ENCODE results near the gene PALM2AKAP2.

The PALM2AKAP2 gene

DNA sequence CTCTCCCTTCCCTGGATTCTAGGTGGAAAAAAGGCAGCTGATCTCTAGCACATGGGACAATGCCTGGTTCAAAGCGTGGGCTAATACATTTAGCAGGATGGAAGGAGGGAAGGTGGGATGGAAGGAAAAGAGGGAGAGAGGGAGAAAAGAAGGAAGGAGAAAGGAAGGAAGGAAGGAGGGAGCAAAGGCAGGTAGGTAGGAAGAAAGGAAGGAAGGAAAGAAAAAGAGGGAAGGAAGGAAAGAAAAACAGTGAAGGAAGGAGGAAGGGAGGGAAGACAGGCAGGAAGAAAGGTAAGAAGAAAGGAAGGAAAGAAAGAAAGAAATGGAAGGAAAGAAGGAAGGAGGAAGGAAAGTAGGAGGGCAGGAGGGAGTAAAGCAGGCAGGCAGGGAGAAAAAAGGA lies 12.2 kb upstream of the PALM2AKAP2 start:
- peaks cover 4% of the 10 kb centered on the region; the same call in 1 of the 2 replicates for H4K20me1 ChIP-seq (ENCODE audit: insufficient read depth, low read length)
- H3K27ac ChIP-seq (ENCODE audit: low read depth, low read length, poor library complexity, severe bottlenecking), result no peak overlapping the region
- no peaks in the 10 kb centered on the region for H3K79me2 ChIP-seq (ENCODE audit: insufficient read depth, low read length)
- TF ChIP-seq, protein P1, sequence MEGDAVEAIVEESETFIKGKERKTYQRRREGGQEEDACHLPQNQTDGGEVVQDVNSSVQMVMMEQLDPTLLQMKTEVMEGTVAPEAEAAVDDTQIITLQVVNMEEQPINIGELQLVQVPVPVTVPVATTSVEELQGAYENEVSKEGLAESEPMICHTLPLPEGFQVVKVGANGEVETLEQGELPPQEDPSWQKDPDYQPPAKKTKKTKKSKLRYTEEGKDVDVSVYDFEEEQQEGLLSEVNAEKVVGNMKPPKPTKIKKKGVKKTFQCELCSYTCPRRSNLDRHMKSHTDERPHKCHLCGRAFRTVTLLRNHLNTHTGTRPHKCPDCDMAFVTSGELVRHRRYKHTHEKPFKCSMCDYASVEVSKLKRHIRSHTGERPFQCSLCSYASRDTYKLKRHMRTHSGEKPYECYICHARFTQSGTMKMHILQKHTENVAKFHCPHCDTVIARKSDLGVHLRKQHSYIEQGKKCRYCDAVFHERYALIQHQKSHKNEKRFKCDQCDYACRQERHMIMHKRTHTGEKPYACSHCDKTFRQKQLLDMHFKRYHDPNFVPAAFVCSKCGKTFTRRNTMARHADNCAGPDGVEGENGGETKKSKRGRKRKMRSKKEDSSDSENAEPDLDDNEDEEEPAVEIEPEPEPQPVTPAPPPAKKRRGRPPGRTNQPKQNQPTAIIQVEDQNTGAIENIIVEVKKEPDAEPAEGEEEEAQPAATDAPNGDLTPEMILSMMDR (IDR thresholded peaks at IDR 0.05; ENCODE audit: low read length), result no peak
- no peak for TF ChIP-seq EZH2 (IDR thresholded peaks at IDR 0.05; ENCODE audit: borderline replicate concordance, low read length)
- no peaks in the 10 kb centered on the region for H3K27me3 ChIP-seq (ENCODE audit: insufficient read depth, low read length)
- H3K9me2 ChIP-seq (ENCODE audit: low read depth, low read length), result no peaks in the 10 kb centered on the region
- no peak overlapping the region for H3K4me2 ChIP-seq (ENCODE audit: low read length)
- no peaks in the 10 kb centered on the region for H3F3A ChIP-seq (ENCODE audit: insufficient read depth, low read length)
- H3K4me1 ChIP-seq (ENCODE audit: insufficient read depth, low read length, severe bottlenecking), result no peaks in the 10 kb centered on the region
- H3K36me3 ChIP-seq (ENCODE audit: insufficient read depth, low read length), result no peaks in the 10 kb centered on the region
- H2AFZ ChIP-seq (ENCODE audit: low read length), result no peak overlapping the region
- H3K4me3 ChIP-seq (ENCODE audit: low read depth, low read length, poor library complexity, severe bottlenecking), result no peak overlapping the region
- H3K9me3 ChIP-seq (ENCODE audit: low read length), result no peaks in the 10 kb centered on the region
- no peak overlapping the region for H3K9ac ChIP-seq (ENCODE audit: low read length)

DNA sequence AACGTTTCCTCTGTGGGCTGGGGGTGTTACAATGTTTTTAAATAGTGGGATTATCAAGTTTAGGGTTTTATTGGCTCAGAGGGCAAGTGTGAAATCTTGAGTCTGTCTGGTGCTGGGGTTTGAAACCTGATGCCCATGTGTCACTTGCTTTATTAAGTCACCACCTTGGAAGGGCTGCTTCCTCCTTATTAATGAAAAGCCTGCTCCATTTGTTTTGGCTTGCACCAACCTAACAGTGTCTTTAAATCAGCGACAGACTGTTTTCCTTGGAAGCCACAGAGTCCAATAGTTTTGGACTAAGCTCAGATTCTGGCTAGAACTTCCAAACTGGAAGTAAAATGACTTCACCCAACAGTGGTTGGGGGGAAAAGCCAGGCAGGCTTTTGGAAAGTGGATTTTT lies 10.7 kb upstream of the PALM2AKAP2 start:
- no peaks in the 10 kb centered on the region for H3F3A ChIP-seq (ENCODE audit: insufficient read depth, low read length)
- no peak for TF ChIP-seq EZH2 (IDR thresholded peaks at IDR 0.05; ENCODE audit: borderline replicate concordance, low read length)
- TF ChIP-seq, protein P1 (IDR thresholded peaks at IDR 0.05; ENCODE audit: low read length), result no peak
- peaks cover 4% of the 10 kb centered on the region; the same call in 1 of the 2 replicates for H4K20me1 ChIP-seq (ENCODE audit: insufficient read depth, low read length)
- H3K9me3 ChIP-seq (ENCODE audit: low read length), result no peaks in the 10 kb centered on the region
- H3K4me2 ChIP-seq (ENCODE audit: low read length), result no peak overlapping the region
- no peak overlapping the region for H3K4me3 ChIP-seq (ENCODE audit: low read depth, low read length, poor library complexity, severe bottlenecking)
- no peak overlapping the region for H3K27ac ChIP-seq (ENCODE audit: low read depth, low read length, poor library complexity, severe bottlenecking)
- H3K27me3 ChIP-seq (ENCODE audit: insufficient read depth, low read length), result no peaks in the 10 kb centered on the region
- H3K9ac ChIP-seq (ENCODE audit: low read length), result no peak overlapping the region
- no peak overlapping the region for H2AFZ ChIP-seq (ENCODE audit: low read length)
- H3K36me3 ChIP-seq (ENCODE audit: insufficient read depth, low read length), result no peaks in the 10 kb centered on the region
- H3K79me2 ChIP-seq (ENCODE audit: insufficient read depth, low read length), result no peaks in the 10 kb centered on the region
- H3K9me2 ChIP-seq (ENCODE audit: low read depth, low read length), result no peaks in the 10 kb centered on the region
- H3K4me1 ChIP-seq (ENCODE audit: insufficient read depth, low read length, severe bottlenecking), result no peaks in the 10 kb centered on the region

DNA sequence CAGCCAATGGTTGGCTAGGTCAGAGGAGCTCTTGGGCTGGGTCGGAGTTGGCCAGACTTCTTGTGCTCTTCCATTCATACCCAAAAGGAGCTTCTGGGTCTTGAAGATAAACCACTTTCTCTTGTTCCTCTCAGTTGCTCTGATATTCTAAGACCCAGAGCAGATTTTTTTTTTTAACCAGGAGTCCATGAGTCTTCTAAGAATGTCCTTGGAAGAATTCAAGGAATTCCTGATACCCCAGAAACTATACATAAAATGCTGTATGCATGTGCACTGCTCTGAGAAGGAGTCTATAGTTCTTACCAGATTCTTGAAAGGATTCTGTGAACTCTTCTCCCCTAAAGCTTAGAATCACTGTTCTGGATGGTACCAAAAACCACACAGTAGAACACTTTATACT lies 9.9 kb upstream of the PALM2AKAP2 start:
- Histone ChIP-seq H3K9me3 (ENCODE audit: low read length) (no peaks in the 10 kb centered on the region), H3K4me3 (ENCODE audit: low read depth, low read length, poor library complexity, severe bottlenecking) (no peak overlapping the region), H3K4me2 (ENCODE audit: low read length) (no peak overlapping the region), H3K4me1 (ENCODE audit: insufficient read depth, low read length, severe bottlenecking) (no peaks in the 10 kb centered on the region), H3F3A (ENCODE audit: insufficient read depth, low read length) (no peaks in the 10 kb centered on the region), H3K27me3 (ENCODE audit: insufficient read depth, low read length) (no peaks in the 10 kb centered on the region), H3K27ac (ENCODE audit: low read depth, low read length, poor library complexity, severe bottlenecking) (no peak overlapping the region), H3K36me3 (ENCODE audit: insufficient read depth, low read length) (no peaks in the 10 kb centered on the region), H3K79me2 (ENCODE audit: insufficient read depth, low read length) (no peaks in the 10 kb centered on the region), H2AFZ (ENCODE audit: low read length) (no peak overlapping the region), H3K9me2 (ENCODE audit: low read depth, low read length) (no peaks in the 10 kb centered on the region), H3K9ac (ENCODE audit: low read length) (no peak overlapping the region), H4K20me1 (ENCODE audit: insufficient read depth, low read length) (peaks cover 4% of the 10 kb centered on the region; the same call in 1 of the 2 replicates)
- no peak for TF ChIP-seq EZH2 (IDR thresholded peaks at IDR 0.05; ENCODE audit: borderline replicate concordance, low read length)
- TF ChIP-seq, protein P1 (IDR thresholded peaks at IDR 0.05; ENCODE audit: low read length), result no peak

Data from OCI-LY1 (cell line).